ENCODE results near the gene GCK.

GCK gene

GRCh38 chr7:44145969-44146911 lies 43.0 kb downstream of the GCK start:
- Histone ChIP-seq H3K4me1 (ENCODE audit: low read depth, poor library complexity, severe bottlenecking) (no peaks in the 10 kb centered on the region), H2AFZ (ENCODE audit: low read depth) (no peak overlapping the region), H4K20me1 (ENCODE audit: insufficient read depth) (no peaks in the 10 kb centered on the region), H3K4me2 (no peak overlapping the region), H3K27me3 (ENCODE audit: insufficient read depth, low read depth) (no peaks in the 10 kb centered on the region), H3K36me3 (ENCODE audit: insufficient read depth) (no peaks in the 10 kb centered on the region), H3K9ac (no peak overlapping the region), H3K27ac (no peak overlapping the region), H3K79me2 (ENCODE audit: insufficient read depth, low read depth) (no peaks in the 10 kb centered on the region), H3K4me3 (IDR thresholded peaks at IDR 0.05; ENCODE audit: insufficient read depth, low read depth, low read length) (no peak overlapping the region)
- TF ChIP-seq CTCF (conservative IDR thresholded peaks at IDR 0.05; ENCODE audit: low read depth, low read length): no peak

- Histone ChIP-seq H2AFZ (ENCODE audit: low read depth) (no peak overlapping the region), H3K4me2 (no peak overlapping the region), H3K27ac (no peak overlapping the region)
These were observed 43.7 kb downstream of the GCK start for GRCh38 chr7:44145479-44145968.

GRCh38 chr7:44144968-44145478 lies 44.2 kb downstream of the GCK start:
- H3K27me3 ChIP-seq (ENCODE audit: insufficient read depth, low read depth): no peaks in the 10 kb centered on the region
- H3K9ac ChIP-seq: no peak overlapping the region
- no peak overlapping the region for H2AFZ ChIP-seq (ENCODE audit: low read depth)
- H4K20me1 ChIP-seq (ENCODE audit: insufficient read depth): no peaks in the 10 kb centered on the region
- no peak overlapping the region for H3K27ac ChIP-seq
- H3K79me2 ChIP-seq (ENCODE audit: insufficient read depth, low read depth): no peaks in the 10 kb centered on the region
- H3K4me2 ChIP-seq: no peak overlapping the region
- no peaks in the 10 kb centered on the region for H3K36me3 ChIP-seq (ENCODE audit: insufficient read depth)
- no peak overlapping the region for H3K4me3 ChIP-seq (IDR thresholded peaks at IDR 0.05; ENCODE audit: insufficient read depth, low read depth, low read length)
- no peak for TF ChIP-seq CTCF (conservative IDR thresholded peaks at IDR 0.05; ENCODE audit: low read depth, low read length)
- no peaks in the 10 kb centered on the region for H3K4me1 ChIP-seq (ENCODE audit: low read depth, poor library complexity, severe bottlenecking)

More at GRCh38 chr7:44145479-44145968, 43.7 kb downstream of the GCK start:
- no peaks in the 10 kb centered on the region for H3K27me3 ChIP-seq (ENCODE audit: insufficient read depth, low read depth)
- no peaks in the 10 kb centered on the region for H3K36me3 ChIP-seq (ENCODE audit: insufficient read depth)
- no peak overlapping the region for H3K9ac ChIP-seq
- H3K79me2 ChIP-seq (ENCODE audit: insufficient read depth, low read depth): no peaks in the 10 kb centered on the region
- TF ChIP-seq CTCF (conservative IDR thresholded peaks at IDR 0.05; ENCODE audit: low read depth, low read length): no peak
- no peaks in the 10 kb centered on the region for H3K4me1 ChIP-seq (ENCODE audit: low read depth, poor library complexity, severe bottlenecking)
- H4K20me1 ChIP-seq (ENCODE audit: insufficient read depth): no peaks in the 10 kb centered on the region
- H3K4me3 ChIP-seq (IDR thresholded peaks at IDR 0.05; ENCODE audit: insufficient read depth, low read depth, low read length): no peak overlapping the region

GRCh38 chr7:44144426-44144967 lies 44.7 kb downstream of the GCK start:
- Histone ChIP-seq H3K36me3 (ENCODE audit: insufficient read depth) (no peaks in the 10 kb centered on the region), H2AFZ (ENCODE audit: low read depth) (no peak overlapping the region), H3K27ac (no peak overlapping the region), H3K4me2 (no peak overlapping the region), H3K4me1 (ENCODE audit: low read depth, poor library complexity, severe bottlenecking) (no peaks in the 10 kb centered on the region), H3K4me3 (IDR thresholded peaks at IDR 0.05; ENCODE audit: insufficient read depth, low read depth, low read length) (no peak overlapping the region), H3K9ac (no peak overlapping the region), H4K20me1 (ENCODE audit: insufficient read depth) (no peaks in the 10 kb centered on the region), H3K79me2 (ENCODE audit: insufficient read depth, low read depth) (no peaks in the 10 kb centered on the region), H3K27me3 (ENCODE audit: insufficient read depth, low read depth) (no peaks in the 10 kb centered on the region)
- no peak for TF ChIP-seq CTCF (conservative IDR thresholded peaks at IDR 0.05; ENCODE audit: low read depth, low read length)

Measured in KMS-11 (cell line).